GM12891 (cell line): ENCODE results near the gene FBN1.

ENCODE experiments used
- DNase-seq: peaks from one replicate; pipeline ENCODE4 v3.0.0; 2011; ENCODE audit warnings: low spot score; ENCODE audit not compliant: insufficient read length
- FAIRE-seq: peaks from 2 replicates; lab custom pipeline; 2011; peaks lifted over from hg19 to GRCh38; lab: Jason Lieb, UNC
- PAX5 ChIP-seq: IDR thresholded peaks from 2 replicates; pipeline ENCODE4 v1.6.1; 2011; ENCODE audit warnings: low read length, moderate library complexity, mild to moderate bottlenecking; ENCODE audit not compliant: insufficient read depth, severe bottlenecking
- POLR2A ChIP-seq: IDR thresholded peaks from 2 replicates; pipeline ENCODE4 v1.6.1; 2011; ENCODE audit warnings: low read depth, low read length, control low read depth
- POLR2AphosphoS5 ChIP-seq: IDR thresholded peaks from 2 replicates; pipeline ENCODE4 v1.6.1; 2011; ENCODE audit warnings: low read depth, low read length, control low read depth
- POU2F2 ChIP-seq: IDR thresholded peaks from 2 replicates; pipeline ENCODE4 v1.6.1; 2011; ENCODE audit warnings: low read depth, mild to moderate bottlenecking, control low read depth, low read length, moderate library complexity
- SPI1 ChIP-seq: IDR thresholded peaks from 2 replicates; pipeline ENCODE4 v1.6.1; 2011; ENCODE audit warnings: low read depth, low read length, control low read depth
- TAF1 ChIP-seq: IDR thresholded peaks from 2 replicates; pipeline ENCODE4 v1.6.1; 2011; ENCODE audit warnings: low read depth, low read length, control low read depth

The FBN1 gene

DNA sequence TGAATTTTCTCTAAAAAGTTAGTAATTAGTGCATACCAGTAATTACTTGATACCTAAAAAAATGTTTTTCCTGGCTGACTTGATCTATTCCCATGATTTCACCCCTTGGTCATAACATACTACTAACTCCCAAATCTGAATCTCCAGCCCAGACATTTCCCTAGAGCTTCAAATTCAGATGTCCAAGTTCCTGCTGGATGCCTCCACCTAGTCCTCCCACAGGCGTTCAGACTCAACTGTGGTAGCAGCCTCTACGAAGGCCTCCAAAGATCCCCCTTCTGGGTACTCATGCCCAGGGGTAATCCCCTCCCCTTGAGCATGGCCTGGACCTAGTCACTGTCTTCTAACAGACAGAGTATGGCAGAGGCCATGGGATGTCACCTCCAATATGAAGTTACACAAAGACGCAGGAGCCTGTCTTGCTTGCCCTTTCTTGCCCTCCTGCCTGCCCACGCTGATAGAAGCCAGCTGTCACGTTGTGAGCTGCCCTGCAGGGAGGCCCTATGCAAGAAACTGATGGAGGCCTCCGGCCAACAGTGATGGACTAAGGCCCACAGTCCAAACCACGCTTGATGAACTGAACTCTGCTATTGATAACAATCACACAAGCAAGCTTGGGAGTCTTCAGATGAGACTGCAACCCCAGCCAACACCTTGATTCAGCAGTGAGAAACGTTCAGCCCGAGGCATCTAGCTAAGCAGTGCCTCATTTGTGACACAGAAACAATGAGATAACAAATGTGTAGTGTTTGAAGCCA is 8.6 kb upstream of the FBN1 start:
- FAIRE-seq (no peak), DNase-seq (no peak)
- TF ChIP-seq SPI1, result no peak
- TF ChIP-seq POLR2A, result no peak
- TF ChIP-seq POLR2AphosphoS5, result no peak
- no peak for TF ChIP-seq PAX5
- TF ChIP-seq TAF1, result no peak
- TF ChIP-seq POU2F2, result no peak

DNA sequence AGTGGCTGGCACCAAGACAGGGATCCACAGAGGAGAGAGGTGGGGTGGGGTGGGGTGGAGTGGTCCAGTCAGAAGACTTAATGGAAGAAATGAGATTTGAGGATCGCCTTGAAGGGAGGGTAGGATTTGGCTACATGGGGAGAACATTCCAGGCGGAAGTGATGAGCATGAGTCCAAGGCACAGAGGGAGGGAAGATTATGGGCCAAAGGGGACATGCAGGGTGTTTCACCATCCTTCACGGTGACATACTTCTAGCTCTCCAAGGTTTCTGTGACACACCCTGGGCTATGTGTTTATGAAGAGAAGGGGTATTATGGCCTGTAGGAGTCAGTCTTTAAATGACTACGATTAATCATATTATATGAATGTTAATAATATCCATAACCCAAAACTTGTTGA is 7.7 kb upstream of the FBN1 start:
- no peak for TF ChIP-seq TAF1
- no peak for TF ChIP-seq SPI1
- no peak for TF ChIP-seq POLR2A
- TF ChIP-seq PAX5, result no peak
- FAIRE-seq (no peak), DNase-seq (no peak)

DNA sequence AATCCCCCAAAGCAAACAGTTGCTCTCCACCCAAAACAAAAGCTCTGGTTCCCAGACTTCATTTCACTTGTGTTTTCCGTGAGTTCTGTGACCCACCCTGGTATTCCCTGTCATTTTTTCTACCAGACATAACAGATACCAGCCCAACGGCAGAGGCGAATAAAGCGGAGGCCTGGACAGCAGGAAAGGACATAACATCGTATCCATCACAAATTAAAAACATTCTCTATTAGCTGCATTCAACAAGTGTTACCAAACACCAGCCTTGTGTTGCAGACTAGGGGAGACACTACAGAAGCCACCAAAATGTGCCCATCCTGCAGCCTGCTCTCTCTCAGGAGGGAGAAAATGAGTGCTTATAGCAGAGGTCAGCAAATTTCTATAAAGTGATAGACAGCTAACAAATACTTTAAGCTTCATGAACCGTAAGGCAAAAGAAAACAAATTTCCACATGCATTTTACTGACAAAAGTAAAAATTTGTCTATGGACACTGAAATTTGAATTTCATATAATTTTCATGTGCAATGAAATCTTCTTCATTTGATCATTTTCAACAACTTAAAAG is 7.1 kb upstream of the FBN1 start:
- no peak for TF ChIP-seq POU2F2
- no peak for TF ChIP-seq POLR2A
- no peak for TF ChIP-seq POLR2AphosphoS5
- no peak for TF ChIP-seq PAX5
- no peak for TF ChIP-seq TAF1
- no peak for TF ChIP-seq SPI1
- FAIRE-seq, result no peak
- no peak for DNase-seq

- FAIRE-seq (no peak), DNase-seq (no peak)
- TF ChIP-seq POLR2AphosphoS5 (no peak), POLR2A (no peak), POU2F2 (no peak), TAF1 (no peak)
These were observed 5.4 kb upstream of the FBN1 start for GRCh38 chr15:48650931-48651330.

GRCh38 chr15:48647962-48648361 is 2.5 kb upstream of the FBN1 start:
- no peak for DNase-seq
- peak; percentile 67 for FAIRE-seq
- TF ChIP-seq POLR2A (no peak), TAF1 (no peak)

DNA sequence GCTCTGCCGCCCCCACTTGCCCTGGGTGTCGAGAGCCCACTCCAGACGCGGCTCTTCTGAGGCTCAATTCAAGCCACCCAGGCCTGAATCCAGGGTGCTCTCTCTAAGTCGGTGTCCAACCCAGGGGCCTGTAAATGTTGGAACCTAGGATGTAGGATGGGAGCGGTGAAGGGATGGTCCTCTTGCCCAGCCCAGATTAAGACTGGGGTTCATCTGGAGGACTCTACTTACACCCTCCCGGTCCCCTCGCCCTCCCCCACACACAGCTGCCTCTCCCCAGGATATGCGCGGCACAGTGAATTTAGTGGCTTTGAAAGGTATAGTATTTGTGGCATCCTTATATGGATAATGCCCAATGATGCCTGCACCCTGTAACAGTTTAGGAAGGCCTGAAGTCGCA is 822 bp upstream of the FBN1 start:
- FAIRE-seq (no peak), DNase-seq (no peak)
- no peak for TF ChIP-seq POLR2AphosphoS5
- TF ChIP-seq POLR2A, result no peak
- TF ChIP-seq TAF1, result no peak
- TF ChIP-seq SPI1, result no peak

- TF ChIP-seq PAX5, result no peak
- TF ChIP-seq POLR2A, result no peak
- no peak for TF ChIP-seq POLR2AphosphoS5
- no peak for TF ChIP-seq POU2F2
- TF ChIP-seq SPI1, result no peak
- TF ChIP-seq TAF1, result no peak
- DNase-seq (peak; percentile 57), FAIRE-seq (peak; percentile 56)
These were observed 517 bp downstream of the FBN1 start for GRCh38 chr15:48644827-48645557.

DNA sequence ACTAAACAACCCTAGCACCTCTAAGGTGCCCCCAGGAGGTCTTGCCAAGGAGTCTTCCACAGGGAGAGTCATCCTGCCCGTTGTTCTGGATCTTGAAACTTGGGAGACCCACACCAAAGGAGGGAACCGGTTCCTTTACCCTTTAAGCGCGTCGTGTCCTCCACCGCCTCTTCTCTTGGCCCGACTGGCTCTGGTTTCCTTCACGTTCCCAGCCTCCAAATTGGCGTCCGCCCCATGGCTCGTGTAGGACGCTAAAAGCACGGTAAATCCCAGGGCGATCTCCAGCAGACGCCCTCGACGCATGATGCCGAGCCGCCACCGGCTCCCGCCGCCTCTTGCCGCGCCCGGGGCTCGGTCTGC is 1.1 kb downstream of the FBN1 start:
- DNase-seq (no peak), FAIRE-seq (peak; percentile 16)
- TF ChIP-seq POLR2AphosphoS5, result no peak
- no peak for TF ChIP-seq SPI1
- TF ChIP-seq POU2F2, result no peak

DNA sequence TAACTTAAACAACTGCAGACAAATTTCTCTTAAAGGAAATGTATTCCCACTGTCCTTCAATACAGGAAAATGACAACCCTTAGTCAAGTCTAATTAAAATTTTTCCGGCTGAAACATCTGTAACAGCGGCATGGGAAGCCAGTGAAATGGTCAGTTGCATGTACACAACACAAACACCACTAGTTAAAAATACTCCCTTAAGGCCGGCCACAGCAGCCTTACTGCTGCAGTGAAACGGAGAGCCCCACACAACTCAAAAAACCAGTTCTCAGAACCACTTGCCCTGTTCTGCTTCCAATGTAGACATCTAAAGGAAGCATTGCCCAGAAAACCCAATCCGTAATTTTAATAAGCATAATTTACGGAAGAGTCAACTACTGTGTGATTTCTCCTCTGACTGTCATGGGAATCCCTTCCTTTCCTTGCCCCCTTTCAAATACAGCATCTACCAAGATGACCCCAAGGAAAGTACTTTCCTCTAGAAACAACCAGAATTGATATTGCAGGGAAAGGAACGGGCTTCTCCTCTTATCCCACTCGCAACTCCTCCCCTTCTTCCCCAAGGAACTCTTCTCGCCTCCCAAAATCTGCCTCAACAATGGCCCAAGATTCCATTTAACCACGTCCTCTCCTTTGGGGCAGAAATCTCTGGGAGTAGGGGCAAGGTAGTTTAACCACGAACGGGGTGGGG is 1.6 kb downstream of the FBN1 start:
- TF ChIP-seq TAF1, result no peak
- TF ChIP-seq POU2F2, result no peak
- TF ChIP-seq POLR2A, result no peak
- TF ChIP-seq SPI1, result no peak
- TF ChIP-seq POLR2AphosphoS5, result no peak
- FAIRE-seq, result no peak
- no peak for DNase-seq

DNA sequence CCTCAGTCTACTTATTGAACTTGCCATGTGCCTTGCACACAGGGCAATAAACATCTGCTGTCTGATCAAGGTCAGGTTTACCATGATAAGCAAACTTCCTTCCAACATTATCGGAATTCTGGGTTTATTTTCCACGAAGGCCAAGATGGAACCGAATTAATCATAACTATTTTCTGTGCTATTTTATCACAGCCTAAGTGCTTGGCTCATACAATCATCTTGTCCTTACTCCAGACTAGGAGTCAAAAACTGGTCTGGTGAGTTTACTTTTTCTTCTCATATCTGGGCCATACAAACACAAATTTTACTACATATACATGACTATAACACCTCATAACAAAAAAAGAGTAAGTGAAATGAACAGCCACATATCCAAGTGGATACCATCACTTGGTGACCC is 2.3 kb downstream of the FBN1 start:
- TF ChIP-seq POLR2A (no peak), POLR2AphosphoS5 (no peak)
- DNase-seq, result no peak
- no peak for FAIRE-seq
